Measurements from ENCODE around the gene PGBD1.

PGBD1 gene

GRCh38 chr6:28281288-28282064 is at the start of gene PGBD1:
TSS of gene PGBD1 (plus strand) at chr6:28281572. CDS start at chr6:28283814, 2,242 bp downstream.
- no peaks in the 10 kb centered on the region for H3K27me3 ChIP-seq (ENCODE audit: control insufficient read depth, insufficient read depth, low read length)
- H3K9me3 ChIP-seq (ENCODE audit: control insufficient read depth, low read depth, low read length), result no peaks in the 10 kb centered on the region
- no peak within 1 kb of the TSS for H3K27ac ChIP-seq (ENCODE audit: low read length)
- no peaks in the 10 kb centered on the region for H3K4me1 ChIP-seq (ENCODE audit: control insufficient read depth, low read depth, low read length)
- peaks cover 27% of the 10 kb centered on the region for H3K36me3 ChIP-seq (ENCODE audit: control insufficient read depth, low read depth, low read length)
- peak within 1 kb of the TSS; percentile 71 for H3K9ac ChIP-seq (ENCODE audit: low read length)
- H3K4me3 ChIP-seq (ENCODE audit: low read length), result peak within 1 kb of the TSS; percentile 79

- no peak overlapping the region for H3K9ac ChIP-seq (ENCODE audit: low read length)
- H3K36me3 ChIP-seq (ENCODE audit: control insufficient read depth, low read depth, low read length), result peaks cover 56% of the 10 kb centered on the region
- H3K27ac ChIP-seq (ENCODE audit: low read length), result no peak overlapping the region
- no peaks in the 10 kb centered on the region for H3K4me1 ChIP-seq (ENCODE audit: control insufficient read depth, low read depth, low read length)
- H3K27me3 ChIP-seq (ENCODE audit: control insufficient read depth, insufficient read depth, low read length), result no peaks in the 10 kb centered on the region
- no peaks in the 10 kb centered on the region for H3K9me3 ChIP-seq (ENCODE audit: control insufficient read depth, low read depth, low read length)
- no peak overlapping the region for H3K4me3 ChIP-seq (ENCODE audit: low read length)
Measured at GRCh38 chr6:28232785-28233184, 48.6 kb upstream of the PGBD1 start.

- Histone ChIP-seq H3K36me3 (ENCODE audit: control insufficient read depth, low read depth, low read length) (peaks cover 29% of the 10 kb centered on the region), H3K9me3 (ENCODE audit: control insufficient read depth, low read depth, low read length) (no peaks in the 10 kb centered on the region), H3K9ac (ENCODE audit: low read length) (no peak overlapping the region), H3K4me1 (ENCODE audit: control insufficient read depth, low read depth, low read length) (no peaks in the 10 kb centered on the region), H3K4me3 (ENCODE audit: low read length) (no peak overlapping the region), H3K27me3 (ENCODE audit: control insufficient read depth, insufficient read depth, low read length) (no peaks in the 10 kb centered on the region), H3K27ac (ENCODE audit: low read length) (no peak overlapping the region)
Measured at GRCh38 chr6:28235912-28236452, 45.4 kb upstream of the PGBD1 start.

GRCh38 chr6:28239636-28240035 is 41.7 kb upstream of the PGBD1 start:
- Histone ChIP-seq H3K27me3 (ENCODE audit: control insufficient read depth, insufficient read depth, low read length) (no peaks in the 10 kb centered on the region), H3K27ac (ENCODE audit: low read length) (no peak overlapping the region), H3K9me3 (ENCODE audit: control insufficient read depth, low read depth, low read length) (no peaks in the 10 kb centered on the region), H3K4me1 (ENCODE audit: control insufficient read depth, low read depth, low read length) (no peaks in the 10 kb centered on the region), H3K9ac (ENCODE audit: low read length) (no peak overlapping the region), H3K4me3 (ENCODE audit: low read length) (no peak overlapping the region), H3K36me3 (ENCODE audit: control insufficient read depth, low read depth, low read length) (peaks cover 9% of the 10 kb centered on the region)

GRCh38 chr6:28240471-28240870 is 40.9 kb upstream of the PGBD1 start:
- Histone ChIP-seq H3K9me3 (ENCODE audit: control insufficient read depth, low read depth, low read length) (no peaks in the 10 kb centered on the region), H3K27me3 (ENCODE audit: control insufficient read depth, insufficient read depth, low read length) (no peaks in the 10 kb centered on the region), H3K36me3 (ENCODE audit: control insufficient read depth, low read depth, low read length) (peaks cover 17% of the 10 kb centered on the region), H3K4me3 (ENCODE audit: low read length) (no peak overlapping the region), H3K27ac (ENCODE audit: low read length) (no peak overlapping the region), H3K9ac (ENCODE audit: low read length) (no peak overlapping the region), H3K4me1 (ENCODE audit: control insufficient read depth, low read depth, low read length) (no peaks in the 10 kb centered on the region)

GRCh38 chr6:28243946-28244345 is 37.4 kb upstream of the PGBD1 start:
- Histone ChIP-seq H3K4me3 (ENCODE audit: low read length) (no peak overlapping the region), H3K36me3 (ENCODE audit: control insufficient read depth, low read depth, low read length) (peaks cover 36% of the 10 kb centered on the region), H3K9ac (ENCODE audit: low read length) (no peak overlapping the region), H3K27ac (ENCODE audit: low read length) (no peak overlapping the region), H3K9me3 (ENCODE audit: control insufficient read depth, low read depth, low read length) (no peaks in the 10 kb centered on the region), H3K4me1 (ENCODE audit: control insufficient read depth, low read depth, low read length) (no peaks in the 10 kb centered on the region), H3K27me3 (ENCODE audit: control insufficient read depth, insufficient read depth, low read length) (no peaks in the 10 kb centered on the region)

- H3K4me1 ChIP-seq (ENCODE audit: control insufficient read depth, low read depth, low read length), result no peaks in the 10 kb centered on the region
- no peaks in the 10 kb centered on the region for H3K27me3 ChIP-seq (ENCODE audit: control insufficient read depth, insufficient read depth, low read length)
- no peak overlapping the region for H3K9ac ChIP-seq (ENCODE audit: low read length)
- H3K27ac ChIP-seq (ENCODE audit: low read length), result no peak overlapping the region
- no peaks in the 10 kb centered on the region for H3K9me3 ChIP-seq (ENCODE audit: control insufficient read depth, low read depth, low read length)
- H3K36me3 ChIP-seq (ENCODE audit: control insufficient read depth, low read depth, low read length), result peaks cover 36% of the 10 kb centered on the region
- H3K4me3 ChIP-seq (ENCODE audit: low read length), result no peak overlapping the region
Measured at GRCh38 chr6:28245206-28245941, 36.0 kb upstream of the PGBD1 start.

GRCh38 chr6:28248916-28249315 is 32.5 kb upstream of the PGBD1 start:
- H3K27ac ChIP-seq (ENCODE audit: low read length), result no peak overlapping the region
- H3K36me3 ChIP-seq (ENCODE audit: control insufficient read depth, low read depth, low read length), result peaks cover 34% of the 10 kb centered on the region
- H3K9me3 ChIP-seq (ENCODE audit: control insufficient read depth, low read depth, low read length), result no peaks in the 10 kb centered on the region
- H3K4me3 ChIP-seq (ENCODE audit: low read length), result no peak overlapping the region
- H3K9ac ChIP-seq (ENCODE audit: low read length), result no peak overlapping the region
- no peaks in the 10 kb centered on the region for H3K27me3 ChIP-seq (ENCODE audit: control insufficient read depth, insufficient read depth, low read length)
- peaks cover 9% of the 10 kb centered on the region for H3K4me1 ChIP-seq (ENCODE audit: control insufficient read depth, low read depth, low read length)

- H3K4me3 ChIP-seq (ENCODE audit: low read length), result peak overlapping the region; percentile 96
Measured at GRCh38 chr6:28250747-28251146, 30.6 kb upstream of the PGBD1 start.

GRCh38 chr6:28251661-28252008 is 29.7 kb upstream of the PGBD1 start:
- H3K4me1 ChIP-seq (ENCODE audit: control insufficient read depth, low read depth, low read length), result peaks cover 9% of the 10 kb centered on the region
- H3K9ac ChIP-seq (ENCODE audit: low read length), result peak overlapping the region; percentile 86

More at GRCh38 chr6:28250747-28251146, 30.6 kb upstream of the PGBD1 start:
- Histone ChIP-seq H3K27me3 (ENCODE audit: control insufficient read depth, insufficient read depth, low read length) (no peaks in the 10 kb centered on the region), H3K27ac (ENCODE audit: low read length) (no peak overlapping the region), H3K36me3 (ENCODE audit: control insufficient read depth, low read depth, low read length) (peaks cover 16% of the 10 kb centered on the region), H3K9ac (ENCODE audit: low read length) (no peak overlapping the region), H3K9me3 (ENCODE audit: control insufficient read depth, low read depth, low read length) (no peaks in the 10 kb centered on the region), H3K4me1 (ENCODE audit: control insufficient read depth, low read depth, low read length) (peaks cover 9% of the 10 kb centered on the region)

GRCh38 chr6:28252009-28252975 is 29.1 kb upstream of the PGBD1 start, which contains the start of gene ZKSCAN4:
TSS of gene ZKSCAN4 (minus strand) at chr6:28252269. CDS start at chr6:28251980, 289 bp downstream.
- Histone ChIP-seq H3K9me3 (ENCODE audit: control insufficient read depth, low read depth, low read length) (no peaks in the 10 kb centered on the region), H3K36me3 (ENCODE audit: control insufficient read depth, low read depth, low read length) (peaks cover 3% of the 10 kb centered on the region), H3K4me3 (ENCODE audit: low read length) (peak within 1 kb of the TSS; percentile 96), H3K27ac (ENCODE audit: low read length) (peak within 1 kb of the TSS; percentile 47), H3K4me1 (ENCODE audit: control insufficient read depth, low read depth, low read length) (peaks cover 9% of the 10 kb centered on the region), H3K9ac (ENCODE audit: low read length) (peak within 1 kb of the TSS; percentile 86), H3K27me3 (ENCODE audit: control insufficient read depth, insufficient read depth, low read length) (no peaks in the 10 kb centered on the region)

More at GRCh38 chr6:28251661-28252008, 29.7 kb upstream of the PGBD1 start:
- peaks cover 10% of the 10 kb centered on the region for H3K36me3 ChIP-seq (ENCODE audit: control insufficient read depth, low read depth, low read length)
- no peaks in the 10 kb centered on the region for H3K9me3 ChIP-seq (ENCODE audit: control insufficient read depth, low read depth, low read length)
- H3K27me3 ChIP-seq (ENCODE audit: control insufficient read depth, insufficient read depth, low read length), result no peaks in the 10 kb centered on the region
- H3K27ac ChIP-seq (ENCODE audit: low read length), result peak overlapping the region; percentile 47
- H3K4me3 ChIP-seq (ENCODE audit: low read length), result peak overlapping the region; percentile 96

All from iPS-18a (cell line).